Measurements from ENCODE around the gene PPP2R2C.

PPP2R2C gene

GRCh38 chr4:6375620-6376295, 96.7 kb downstream of the PPP2R2C start:
- DNase-seq, result no peak

- no peak for DNase-seq
Measured at GRCh38 chr4:6374575-6374974, 97.8 kb downstream of the PPP2R2C start.

GRCh38 chr4:6373541-6374410, 98.6 kb downstream of the PPP2R2C start:
- DNase-seq, result no peak

GRCh38 chr4:6372649-6373525, 99.5 kb downstream of the PPP2R2C start:
- no peak for DNase-seq

DNA sequence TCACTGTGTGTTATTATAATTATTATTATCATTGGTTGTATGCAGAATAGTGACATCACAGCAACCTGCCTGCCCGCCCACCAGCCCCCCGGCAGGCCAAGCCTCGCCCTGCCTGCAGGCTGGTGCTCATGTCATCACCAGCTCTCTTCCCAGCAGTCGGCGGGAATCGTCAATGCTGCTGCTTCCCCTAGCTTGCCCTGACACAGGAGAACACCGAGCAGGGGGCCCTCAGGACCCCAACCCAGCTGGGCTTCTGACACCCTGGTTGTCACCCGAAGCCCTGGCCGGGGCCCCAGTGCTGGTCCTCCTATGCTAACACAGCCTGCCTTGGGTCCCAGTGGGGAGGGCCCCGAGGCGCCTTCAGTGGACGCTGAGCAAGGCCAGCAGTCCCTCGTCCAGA, 100.6 kb downstream of the PPP2R2C start:
- no peak for DNase-seq

- DNase-seq, result no peak
Measured at GRCh38 chr4:6371271-6371670, 101.1 kb downstream of the PPP2R2C start.

- DNase-seq, result no peak
Measured at GRCh38 chr4:6369924-6370645, 102.3 kb downstream of the PPP2R2C start.

DNA sequence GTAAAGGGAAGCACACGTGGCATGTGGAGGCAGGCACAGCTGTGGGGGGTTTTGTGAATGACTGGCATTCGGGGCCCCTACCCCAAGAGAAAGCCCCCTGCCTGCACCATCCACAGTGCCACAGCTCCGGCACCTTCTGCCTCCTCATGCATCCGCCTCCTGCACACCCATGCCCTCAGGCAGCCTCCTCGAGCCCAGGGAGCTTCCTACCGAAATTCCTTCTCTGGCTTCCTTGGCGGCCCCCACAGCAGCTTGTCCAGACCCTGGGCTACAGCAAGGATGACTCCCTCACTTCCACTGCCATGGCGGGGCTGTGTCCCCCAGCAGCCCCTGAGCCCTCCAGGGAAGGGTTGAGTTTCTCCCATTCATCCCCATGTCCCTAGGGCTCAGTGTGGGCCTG, 102.9 kb downstream of the PPP2R2C start:
- DNase-seq, result no peak

DNA sequence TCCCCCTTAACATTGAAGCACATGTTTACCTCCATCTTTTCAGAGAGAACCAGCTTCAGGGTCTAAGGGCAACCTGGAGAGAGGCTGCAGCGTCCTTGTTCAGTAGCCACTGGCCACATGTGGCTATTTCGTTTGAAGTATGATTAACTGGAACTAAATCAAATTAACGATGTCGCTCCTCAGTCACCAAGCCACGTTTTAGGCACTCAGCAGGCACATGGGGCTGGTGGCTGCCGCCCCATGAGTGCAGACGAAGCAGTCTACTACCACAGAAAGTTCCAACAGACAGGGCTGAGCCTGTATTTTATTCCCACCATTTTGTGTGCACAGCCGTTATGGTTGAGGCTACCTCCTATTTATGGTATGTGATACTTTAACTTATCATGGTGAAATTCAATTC, 103.4 kb downstream of the PPP2R2C start:
- no peak for DNase-seq

DNA sequence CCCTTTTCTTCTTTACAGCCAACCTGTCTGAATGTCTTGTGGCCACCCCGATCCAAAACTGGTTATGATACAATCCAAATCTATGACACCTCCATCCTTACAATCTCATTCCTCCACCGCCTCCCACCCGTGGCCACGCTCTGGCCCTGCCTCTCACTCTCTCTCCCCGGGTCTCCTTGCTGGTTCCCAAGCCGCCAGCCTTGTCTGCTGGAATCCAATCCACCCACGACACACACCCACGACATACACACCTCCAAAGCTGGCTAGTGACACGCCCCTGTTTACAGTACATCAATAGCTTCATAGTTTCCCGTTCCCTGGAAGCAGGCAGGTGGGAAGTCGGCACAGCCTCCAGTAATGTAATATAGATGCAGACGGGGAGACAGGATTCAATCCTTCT, 103.8 kb downstream of the PPP2R2C start:
- DNase-seq, result no peak

DNA sequence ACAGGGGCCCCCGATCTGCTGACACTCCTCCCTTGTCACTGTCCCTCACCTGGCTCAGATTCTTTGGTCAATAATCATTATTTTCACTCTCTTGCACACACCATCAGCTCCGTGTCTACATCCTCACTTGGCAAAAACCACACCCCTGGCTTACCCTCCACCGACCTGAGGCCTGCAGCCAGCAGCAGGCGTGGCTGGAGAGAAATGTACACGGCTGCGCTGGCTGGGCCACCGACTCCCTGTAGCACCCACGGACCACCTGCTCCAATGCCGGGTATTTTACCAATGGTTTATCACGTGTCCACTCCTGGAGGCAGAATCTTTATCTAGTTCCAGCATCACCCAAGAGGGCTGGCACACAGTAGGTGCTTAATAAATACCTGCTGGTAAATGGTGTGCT, 104.3 kb downstream of the PPP2R2C start:
- DNase-seq, result no peak

DNA sequence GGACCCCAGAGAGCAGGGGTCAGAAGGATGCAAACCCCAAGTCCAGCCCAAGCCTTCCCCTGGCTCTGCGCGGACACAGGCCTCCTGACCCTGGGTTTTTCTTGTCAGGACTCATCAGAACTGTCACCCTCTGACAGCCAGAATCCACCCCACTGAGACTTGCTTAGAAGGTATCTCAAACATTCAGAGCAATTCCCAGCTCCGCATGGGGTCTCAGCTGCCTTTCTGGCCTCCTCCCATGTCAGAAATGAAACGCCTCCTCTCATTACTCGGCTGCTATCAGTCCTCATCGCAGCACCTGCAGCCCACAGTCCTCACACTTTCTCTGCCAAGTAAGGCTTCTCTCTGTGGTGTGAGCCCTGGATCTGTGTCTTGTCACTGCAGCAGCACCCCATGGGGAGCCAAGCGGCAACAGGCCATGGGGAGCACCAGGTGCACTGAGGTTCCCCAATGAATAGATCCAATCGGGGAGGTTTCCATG, 105.0 kb downstream of the PPP2R2C start:
- no peak for DNase-seq

- DNase-seq, result no peak
Measured at GRCh38 chr4:6366581-6366980, 105.8 kb downstream of the PPP2R2C start.

DNA sequence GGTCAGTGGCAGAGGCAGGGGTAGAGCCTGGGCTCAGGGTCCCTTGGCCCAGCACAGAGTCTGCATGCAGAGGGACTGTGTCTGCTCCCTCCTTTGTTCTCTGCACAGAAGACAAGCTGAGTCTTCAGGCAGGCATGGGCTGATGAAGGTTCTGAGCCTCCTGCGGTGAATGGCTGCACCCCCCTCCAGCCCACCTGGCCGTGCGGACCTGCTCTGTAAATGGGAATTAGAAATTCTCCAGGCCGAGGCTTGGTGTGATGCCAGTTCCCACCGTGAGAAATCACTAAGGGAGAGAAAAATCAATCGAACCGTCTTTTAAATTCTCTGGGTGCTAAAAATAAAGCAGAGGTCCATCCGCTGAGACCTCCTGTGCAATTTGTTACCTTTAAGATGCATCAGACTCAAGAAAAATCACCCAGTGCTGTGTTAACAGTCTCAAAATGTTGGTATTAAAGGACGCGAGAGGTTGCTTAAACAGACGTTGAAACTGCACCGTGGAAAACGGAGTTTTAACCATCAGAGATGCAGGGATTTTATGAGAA, 106.8 kb downstream of the PPP2R2C start:
- DNase-seq, result no peak

DNA sequence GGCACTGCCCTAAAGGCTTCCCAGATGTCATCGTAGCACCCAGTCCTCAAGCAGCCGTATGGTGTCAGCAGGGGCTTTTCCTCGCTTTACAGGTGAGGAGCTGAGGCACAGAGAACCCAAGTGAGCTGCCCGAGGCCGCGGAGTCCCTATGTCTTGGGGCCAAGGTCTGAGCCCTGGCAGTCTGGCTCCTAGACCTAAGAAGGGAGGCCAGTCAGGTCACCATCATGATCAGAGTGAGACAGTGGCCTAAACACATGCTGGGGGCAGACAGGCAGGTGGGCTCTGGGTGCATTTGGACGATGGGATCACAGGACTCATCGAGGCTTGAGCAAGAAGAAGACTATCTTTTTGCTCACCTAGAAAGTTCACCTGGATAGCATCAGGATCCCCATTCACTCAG, 107.8 kb downstream of the PPP2R2C start:
- DNase-seq, result no peak

- DNase-seq, result no peak
Measured at GRCh38 chr4:6364146-6364545, 108.3 kb downstream of the PPP2R2C start.

DNA sequence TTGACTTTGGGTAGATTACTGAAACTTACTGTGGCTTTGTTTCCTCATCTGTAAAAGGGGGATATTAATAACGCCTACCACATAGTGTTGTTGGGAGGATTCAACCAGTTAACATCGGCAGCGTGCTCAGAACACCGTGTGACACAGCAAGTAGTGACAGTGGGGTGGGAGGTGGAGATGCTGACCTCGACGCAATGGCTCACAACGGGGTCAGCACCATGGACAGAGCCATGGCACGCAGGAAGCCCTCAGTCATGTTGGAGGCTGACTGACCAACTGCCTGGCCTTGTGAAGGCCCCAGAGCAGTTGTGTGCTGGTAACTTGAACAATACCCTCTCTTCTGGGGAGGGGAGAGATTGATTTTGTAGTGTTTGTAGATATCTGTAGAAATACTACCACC, 109.5 kb downstream of the PPP2R2C start:
- DNase-seq, result no peak

DNA sequence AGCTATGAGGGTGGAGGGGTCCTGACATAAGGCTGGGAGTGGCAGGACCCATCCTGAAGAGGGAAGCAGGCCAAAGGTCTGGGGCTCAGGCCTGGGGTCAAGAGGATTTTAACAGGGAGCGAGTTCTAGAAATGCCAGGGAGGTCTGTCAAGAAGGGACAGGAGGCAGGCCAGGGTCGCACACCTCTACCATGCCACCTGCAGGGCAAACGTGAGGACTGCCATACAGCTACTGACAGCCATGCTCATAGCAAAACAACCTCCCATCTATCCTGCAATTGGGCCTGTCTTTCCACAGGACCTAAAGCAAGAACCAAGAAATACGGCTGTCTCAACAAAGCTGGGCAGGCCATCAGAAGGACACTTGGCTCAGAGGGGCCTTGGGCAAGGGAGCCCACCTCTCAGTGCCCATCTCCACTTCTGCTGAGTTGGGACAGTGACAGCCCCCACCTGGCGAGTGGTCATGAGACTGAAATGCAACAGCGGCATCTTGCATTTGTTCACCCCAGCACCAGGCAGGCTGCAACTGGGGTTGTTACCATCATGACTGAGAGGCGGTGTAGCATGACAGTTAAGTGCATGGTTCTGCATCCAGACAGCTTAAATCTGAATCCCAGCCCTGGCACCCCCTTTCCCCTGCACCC, 110.0 kb downstream of the PPP2R2C start:
- no peak for DNase-seq

GRCh38 chr4:6361076-6361784, 111.2 kb downstream of the PPP2R2C start:
- no peak for DNase-seq

DNA sequence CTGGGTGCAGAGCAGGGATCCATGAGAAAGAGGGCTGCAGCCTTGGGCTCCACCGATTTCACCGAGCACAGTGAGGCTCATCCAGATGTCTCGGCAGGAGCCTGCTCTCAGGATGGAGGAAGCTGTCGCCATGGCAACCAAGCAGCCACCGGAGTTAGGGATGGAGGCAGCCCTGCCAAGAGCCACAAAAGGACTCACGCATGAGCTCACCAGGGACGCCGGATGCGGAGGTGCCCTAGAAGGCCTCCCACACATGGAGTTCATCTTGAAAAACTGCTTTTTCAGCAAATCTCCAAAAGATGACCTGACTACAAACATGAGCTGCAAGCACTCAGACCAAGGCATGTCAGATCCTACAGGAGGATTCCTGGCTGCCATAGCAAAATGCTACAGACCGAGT, 112.0 kb downstream of the PPP2R2C start:
- DNase-seq, result no peak

Data from KG1 (cell line).